GM10266 (cell line): Measurements from ENCODE around the gene VWA5A.

Experiments used
- DNase-seq: peaks from one replicate; pipeline ENCODE4 v3.0.0; 2012; ENCODE audit errors: extremely low spot score
- CTCF ChIP-seq: IDR thresholded peaks from 2 replicates; pipeline ENCODE4 v1.5.1; 2012; ENCODE audit warnings: mild to moderate bottlenecking, low read depth; ENCODE audit not compliant: control insufficient read depth, insufficient read depth; ENCODE audit errors: missing control alignments

VWA5A gene

GRCh38 chr11:124080327-124081001, 34.8 kb upstream of the VWA5A start:
- no peak for DNase-seq

DNA sequence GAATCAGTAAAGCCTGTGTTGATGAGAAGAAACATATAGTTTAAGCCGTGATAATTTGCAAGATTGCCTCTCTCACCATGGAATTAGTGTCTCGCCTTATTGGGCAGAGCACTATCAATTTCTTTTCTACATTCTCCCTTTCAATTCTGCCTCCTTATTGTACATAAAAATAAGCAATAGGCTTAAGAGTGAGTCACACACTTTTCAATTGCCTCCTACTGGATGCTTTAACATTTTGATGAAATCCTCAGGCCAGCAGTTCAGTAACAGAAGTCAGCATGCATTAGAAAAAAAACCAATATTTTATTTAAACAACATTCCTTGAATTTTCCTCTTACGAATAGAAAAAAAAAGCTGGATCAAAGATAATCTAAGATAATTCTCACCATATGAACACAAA, 33.8 kb upstream of the VWA5A start:
- no peak for DNase-seq
- no peak for TF ChIP-seq CTCF

More at GRCh38 chr11:124080327-124081001, 34.8 kb upstream of the VWA5A start:
- no peak for TF ChIP-seq CTCF

DNA sequence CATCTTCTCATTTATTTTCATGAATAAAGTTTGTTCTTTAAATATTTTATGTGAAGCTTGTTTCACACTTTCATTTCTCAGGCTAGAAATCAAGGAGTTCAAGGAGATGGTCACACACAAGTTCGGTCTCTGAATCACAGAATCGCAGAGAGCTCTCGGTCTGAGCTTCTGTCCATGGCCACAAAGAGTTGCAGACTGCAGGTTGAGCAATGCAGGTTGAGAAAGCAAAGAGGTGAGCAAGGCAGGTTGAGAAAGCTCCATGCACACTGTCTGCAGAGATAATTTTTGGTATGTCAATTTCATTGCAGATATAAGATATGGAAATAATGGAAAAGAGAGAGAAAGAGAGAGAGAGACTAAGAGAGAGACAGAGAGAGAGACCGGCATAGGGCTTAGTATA, 32.9 kb upstream of the VWA5A start:
- DNase-seq: no peak
- no peak for TF ChIP-seq CTCF

DNA sequence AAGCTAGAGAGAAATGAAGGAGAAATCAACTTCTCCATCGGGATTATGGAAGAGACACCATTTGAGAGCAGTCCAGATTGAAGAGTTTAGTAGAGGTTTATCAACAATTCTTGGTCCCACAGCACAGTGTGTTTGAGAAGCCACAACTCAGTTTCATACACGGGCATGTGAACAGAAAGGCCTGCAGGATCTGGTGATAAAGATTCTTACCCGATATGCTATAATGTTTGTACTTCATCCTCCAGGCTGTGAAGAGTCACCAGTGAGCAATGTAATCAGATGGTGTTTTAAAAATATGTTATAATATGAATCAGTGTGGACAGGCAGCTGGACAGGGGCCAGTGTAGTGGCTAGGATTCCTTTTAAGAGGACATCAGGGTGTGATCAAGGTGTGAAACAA, 29.7 kb upstream of the VWA5A start:
- no peak for TF ChIP-seq CTCF
- DNase-seq: no peak

GRCh38 chr11:124085997-124086846, 29.0 kb upstream of the VWA5A start:
- TF ChIP-seq CTCF: no peak
- no peak for DNase-seq

- no peak for DNase-seq
- TF ChIP-seq CTCF: no peak
Observed at GRCh38 chr11:124090996-124091395, 24.3 kb upstream of the VWA5A start.

GRCh38 chr11:124093330-124093729, 21.9 kb upstream of the VWA5A start:
- no peak for DNase-seq
- no peak for TF ChIP-seq CTCF
